Measurements from ENCODE around the gene KCTD5. TPM values are rescaled to one million over a fixed set of nuclear protein-coding genes. Genes with fewer than 3 reads are reported as not detected.
"Not testable (repeated sequence)": the region's sequence is repeated elsewhere in the genome, so short reads cannot be mapped to it uniquely, and the experiment has no call there.

Gene KCTD5
- total RNA-seq, 2 donors from 2014 or later, result 29.8 to 32.6 TPM

- not testable (repeated sequence) for H3K27me3 ChIP-seq (ENCODE audit: control insufficient read depth, insufficient read depth, low read length, poor library complexity, severe bottlenecking); H3K9me3 Mint-ChIP-seq; H3K4me3 Mint-ChIP-seq; H3K36me3 ChIP-seq (ENCODE audit: control insufficient read depth, insufficient read depth, low read length); H3K4me3 ChIP-seq (ENCODE audit: low read length); H3K27ac Mint-ChIP-seq; H3K9me3 ChIP-seq (ENCODE audit: control insufficient read depth, low read length); H3K9ac ChIP-seq (ENCODE audit: extremely low read depth, low read length, poor library complexity, severe bottlenecking); H3K36me3 Mint-ChIP-seq (ENCODE audit: low read depth); DNase-seq; H3K27ac ChIP-seq (ENCODE audit: low read depth, low read length); H3K4me1 ChIP-seq (ENCODE audit: control insufficient read depth, insufficient read depth, low read length)
- peaks cover 16% of the 10 kb centered on the region for H3K27me3 Mint-ChIP-seq (ENCODE audit: insufficient read depth)
- 93 to 100% methylated on average over 5 to 10 of the region's 11 CpGs for WGBS, 2 experiments (ENCODE audit: insufficient coverage in 1 of 2, insufficient read length in 1 of 2)
- H3K4me1 Mint-ChIP-seq, result peaks cover 17% of the 10 kb centered on the region
Measured at GRCh38 chr16:2660014-2660662, 22.2 kb upstream of the KCTD5 start.

GRCh38 chr16:2660755-2661373 is 21.5 kb upstream of the KCTD5 start:
- H3K4me1 Mint-ChIP-seq, result peaks cover 24% of the 10 kb centered on the region
- H3K36me3 Mint-ChIP-seq (ENCODE audit: low read depth); H3K27me3 ChIP-seq (ENCODE audit: control insufficient read depth, insufficient read depth, low read length, poor library complexity, severe bottlenecking); H3K9me3 ChIP-seq (ENCODE audit: control insufficient read depth, low read length); H3K9ac ChIP-seq (ENCODE audit: extremely low read depth, low read length, poor library complexity, severe bottlenecking); H3K9me3 Mint-ChIP-seq; H3K27ac Mint-ChIP-seq; H3K4me3 ChIP-seq (ENCODE audit: low read length); H3K27ac ChIP-seq (ENCODE audit: low read depth, low read length); H3K36me3 ChIP-seq (ENCODE audit: control insufficient read depth, insufficient read depth, low read length); H3K4me3 Mint-ChIP-seq: not testable (repeated sequence)
- 52 to 54% methylated on average over 2 to 15 of the region's 21 CpGs for WGBS, 2 experiments (ENCODE audit: insufficient coverage in 1 of 2, insufficient read length in 1 of 2)
- peaks cover 10% of the 10 kb centered on the region for H3K4me1 ChIP-seq (ENCODE audit: control insufficient read depth, insufficient read depth, low read length)
- H3K27me3 Mint-ChIP-seq (ENCODE audit: insufficient read depth), result peaks cover 17% of the 10 kb centered on the region
- peak; percentile 73 for DNase-seq
- TF ChIP-seq CTCF (conservative IDR thresholded peaks at IDR 0.05), result peak; percentile 74

GRCh38 chr16:2663553-2664546 is 18.5 kb upstream of the KCTD5 start:
- H3K4me3 ChIP-seq (ENCODE audit: low read length), result no peak overlapping the region
- WGBS, 2 experiments (ENCODE audit: insufficient coverage in 1 of 2, insufficient read length in 1 of 2), result 88 to 92% methylated on average over 23 of the region's 23 CpGs
- H3K9ac ChIP-seq (ENCODE audit: extremely low read depth, low read length, poor library complexity, severe bottlenecking), result no peak overlapping the region
- H3K27me3 Mint-ChIP-seq (ENCODE audit: insufficient read depth), result peaks cover 19% of the 10 kb centered on the region
- no peaks in the 10 kb centered on the region for H3K27me3 ChIP-seq (ENCODE audit: control insufficient read depth, insufficient read depth, low read length, poor library complexity, severe bottlenecking)
- H3K9me3 Mint-ChIP-seq, result peaks cover 7% of the 10 kb centered on the region
- TF ChIP-seq CTCF (conservative IDR thresholded peaks at IDR 0.05), result no peak
- no peak overlapping the region for H3K27ac ChIP-seq (ENCODE audit: low read depth, low read length)
- peaks cover 3% of the 10 kb centered on the region for H3K36me3 Mint-ChIP-seq (ENCODE audit: low read depth)
- no peak overlapping the region for H3K4me3 Mint-ChIP-seq
- peaks cover 54% of the 10 kb centered on the region for H3K4me1 Mint-ChIP-seq
- H3K36me3 ChIP-seq (ENCODE audit: control insufficient read depth, insufficient read depth, low read length), result no peaks in the 10 kb centered on the region
- H3K4me1 ChIP-seq (ENCODE audit: control insufficient read depth, insufficient read depth, low read length), result peaks cover 10% of the 10 kb centered on the region
- H3K27ac Mint-ChIP-seq, result no peak overlapping the region
- H3K9me3 ChIP-seq (ENCODE audit: control insufficient read depth, low read length), result no peaks in the 10 kb centered on the region
- DNase-seq, result no peak
